HEK293 (cell line): Measurements from ENCODE around the gene UBE3A.

Source experiments
- GLIS2 ChIP-seq: fragments of 450-650 bp; formaldehyde crosslinking; IDR thresholded peaks from 2 replicates; pipeline ENCODE4 v1.5.1; 2016; ENCODE audit warnings: missing biosample characterization, missing genetic modification characterization
- KLF10 ChIP-seq: fragments of 450-650 bp; IDR thresholded peaks from 2 replicates; pipeline ENCODE4 v1.5.1; 2018; ENCODE audit warnings: missing biosample characterization, mild to moderate bottlenecking, missing genetic modification characterization
- MYNN ChIP-seq: fragments of 450-650 bp; formaldehyde crosslinking; IDR thresholded peaks from 2 replicates; pipeline ENCODE4 v1.5.1; 2016; ENCODE audit warnings: missing biosample characterization, missing genetic modification characterization, borderline replicate concordance
- ZNF521 ChIP-seq: fragments of 450-650 bp; formaldehyde crosslinking; IDR thresholded peaks from 2 replicates; pipeline ENCODE4 v1.5.1; 2017; ENCODE audit warnings: missing biosample characterization, mild to moderate bottlenecking, missing genetic modification characterization
- TF ChIP-seq, protein P1 (sequence below): fragments of 450-650 bp; formaldehyde crosslinking; IDR thresholded peaks from 2 replicates; pipeline ENCODE4 v1.5.1; 2016; ENCODE audit warnings: missing biosample characterization, missing genetic modification characterization
- TF ChIP-seq, protein P2 (sequence below): fragments of 450-650 bp; formaldehyde crosslinking; IDR thresholded peaks from 2 replicates; pipeline ENCODE4 v1.5.1; 2016; ENCODE audit warnings: missing biosample characterization, missing genetic modification characterization

DNA sequence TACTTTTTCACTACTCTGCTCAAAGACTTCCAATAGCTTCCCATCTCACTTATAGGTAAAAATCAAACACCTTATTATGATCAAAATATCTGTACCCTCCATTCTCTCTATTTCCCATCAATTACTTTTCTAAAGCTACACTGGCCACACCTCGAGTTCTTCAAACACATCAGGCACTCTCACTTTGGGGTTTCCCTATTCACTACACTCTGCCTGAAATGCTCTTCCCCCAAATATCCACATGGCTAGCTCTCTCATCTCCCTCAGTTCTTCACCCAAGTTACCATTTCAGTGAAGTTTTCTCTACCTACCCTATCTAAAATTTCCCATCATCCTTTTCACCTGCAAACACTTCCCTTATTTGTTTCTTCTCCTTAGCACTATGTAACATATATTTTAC lies 14.8 kb downstream of the UBE3A start:
- no peak for TF ChIP-seq MYNN (tag by site-specific recombination)
- TF ChIP-seq, protein P1, sequence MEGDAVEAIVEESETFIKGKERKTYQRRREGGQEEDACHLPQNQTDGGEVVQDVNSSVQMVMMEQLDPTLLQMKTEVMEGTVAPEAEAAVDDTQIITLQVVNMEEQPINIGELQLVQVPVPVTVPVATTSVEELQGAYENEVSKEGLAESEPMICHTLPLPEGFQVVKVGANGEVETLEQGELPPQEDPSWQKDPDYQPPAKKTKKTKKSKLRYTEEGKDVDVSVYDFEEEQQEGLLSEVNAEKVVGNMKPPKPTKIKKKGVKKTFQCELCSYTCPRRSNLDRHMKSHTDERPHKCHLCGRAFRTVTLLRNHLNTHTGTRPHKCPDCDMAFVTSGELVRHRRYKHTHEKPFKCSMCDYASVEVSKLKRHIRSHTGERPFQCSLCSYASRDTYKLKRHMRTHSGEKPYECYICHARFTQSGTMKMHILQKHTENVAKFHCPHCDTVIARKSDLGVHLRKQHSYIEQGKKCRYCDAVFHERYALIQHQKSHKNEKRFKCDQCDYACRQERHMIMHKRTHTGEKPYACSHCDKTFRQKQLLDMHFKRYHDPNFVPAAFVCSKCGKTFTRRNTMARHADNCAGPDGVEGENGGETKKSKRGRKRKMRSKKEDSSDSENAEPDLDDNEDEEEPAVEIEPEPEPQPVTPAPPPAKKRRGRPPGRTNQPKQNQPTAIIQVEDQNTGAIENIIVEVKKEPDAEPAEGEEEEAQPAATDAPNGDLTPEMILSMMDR (tag by site-specific recombination), result no peak
- no peak for TF ChIP-seq KLF10
- TF ChIP-seq GLIS2, result no peak
- TF ChIP-seq ZNF521, result no peak
- TF ChIP-seq, protein P2, sequence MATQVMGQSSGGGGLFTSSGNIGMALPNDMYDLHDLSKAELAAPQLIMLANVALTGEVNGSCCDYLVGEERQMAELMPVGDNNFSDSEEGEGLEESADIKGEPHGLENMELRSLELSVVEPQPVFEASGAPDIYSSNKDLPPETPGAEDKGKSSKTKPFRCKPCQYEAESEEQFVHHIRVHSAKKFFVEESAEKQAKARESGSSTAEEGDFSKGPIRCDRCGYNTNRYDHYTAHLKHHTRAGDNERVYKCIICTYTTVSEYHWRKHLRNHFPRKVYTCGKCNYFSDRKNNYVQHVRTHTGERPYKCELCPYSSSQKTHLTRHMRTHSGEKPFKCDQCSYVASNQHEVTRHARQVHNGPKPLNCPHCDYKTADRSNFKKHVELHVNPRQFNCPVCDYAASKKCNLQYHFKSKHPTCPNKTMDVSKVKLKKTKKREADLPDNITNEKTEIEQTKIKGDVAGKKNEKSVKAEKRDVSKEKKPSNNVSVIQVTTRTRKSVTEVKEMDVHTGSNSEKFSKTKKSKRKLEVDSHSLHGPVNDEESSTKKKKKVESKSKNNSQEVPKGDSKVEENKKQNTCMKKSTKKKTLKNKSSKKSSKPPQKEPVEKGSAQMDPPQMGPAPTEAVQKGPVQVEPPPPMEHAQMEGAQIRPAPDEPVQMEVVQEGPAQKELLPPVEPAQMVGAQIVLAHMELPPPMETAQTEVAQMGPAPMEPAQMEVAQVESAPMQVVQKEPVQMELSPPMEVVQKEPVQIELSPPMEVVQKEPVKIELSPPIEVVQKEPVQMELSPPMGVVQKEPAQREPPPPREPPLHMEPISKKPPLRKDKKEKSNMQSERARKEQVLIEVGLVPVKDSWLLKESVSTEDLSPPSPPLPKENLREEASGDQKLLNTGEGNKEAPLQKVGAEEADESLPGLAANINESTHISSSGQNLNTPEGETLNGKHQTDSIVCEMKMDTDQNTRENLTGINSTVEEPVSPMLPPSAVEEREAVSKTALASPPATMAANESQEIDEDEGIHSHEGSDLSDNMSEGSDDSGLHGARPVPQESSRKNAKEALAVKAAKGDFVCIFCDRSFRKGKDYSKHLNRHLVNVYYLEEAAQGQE (tag by site-specific recombination), result no peak
